Suppressor macrophage treated with lipopolysaccharide for 1 hour (primary cell): ENCODE results near the gene FMOD.

Experiments used
- DNase-seq, 3 donors: peaks; one replicate each; pipeline ENCODE4 v3.0.0-alpha.2; 2020 to 2022

Gene FMOD

DNA sequence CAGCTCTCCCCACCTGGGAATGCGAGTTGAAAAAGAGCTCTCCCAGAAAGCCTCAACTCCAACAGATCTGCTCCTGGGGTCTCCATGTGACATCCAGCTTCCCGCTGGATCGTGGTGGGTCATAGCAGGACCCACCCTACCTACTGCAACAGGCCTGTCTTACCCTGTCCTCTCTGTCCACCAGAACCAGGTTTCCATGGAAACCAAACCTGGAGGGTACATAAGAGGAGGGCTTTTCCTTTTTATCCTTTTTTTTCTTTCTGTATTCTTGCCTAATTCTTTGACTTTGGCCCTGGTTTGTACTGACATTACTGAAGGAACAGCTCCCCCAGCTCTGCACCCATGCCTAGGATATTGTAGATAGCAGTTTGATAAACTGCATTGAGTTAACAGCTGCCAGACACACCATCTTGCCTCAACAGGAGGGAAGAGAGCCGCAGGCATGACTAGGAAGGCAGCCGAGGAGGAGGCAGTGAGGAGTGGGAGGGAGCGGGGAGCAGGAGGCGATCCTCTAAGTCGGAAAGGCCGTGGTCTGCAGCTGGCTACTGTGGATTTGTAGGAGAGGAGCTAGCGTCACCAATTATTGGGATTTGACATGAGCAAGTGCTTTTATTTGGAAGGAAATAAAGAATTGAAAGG, 9.7 kb upstream of the FMOD start:
- no peak for DNase-seq

DNA sequence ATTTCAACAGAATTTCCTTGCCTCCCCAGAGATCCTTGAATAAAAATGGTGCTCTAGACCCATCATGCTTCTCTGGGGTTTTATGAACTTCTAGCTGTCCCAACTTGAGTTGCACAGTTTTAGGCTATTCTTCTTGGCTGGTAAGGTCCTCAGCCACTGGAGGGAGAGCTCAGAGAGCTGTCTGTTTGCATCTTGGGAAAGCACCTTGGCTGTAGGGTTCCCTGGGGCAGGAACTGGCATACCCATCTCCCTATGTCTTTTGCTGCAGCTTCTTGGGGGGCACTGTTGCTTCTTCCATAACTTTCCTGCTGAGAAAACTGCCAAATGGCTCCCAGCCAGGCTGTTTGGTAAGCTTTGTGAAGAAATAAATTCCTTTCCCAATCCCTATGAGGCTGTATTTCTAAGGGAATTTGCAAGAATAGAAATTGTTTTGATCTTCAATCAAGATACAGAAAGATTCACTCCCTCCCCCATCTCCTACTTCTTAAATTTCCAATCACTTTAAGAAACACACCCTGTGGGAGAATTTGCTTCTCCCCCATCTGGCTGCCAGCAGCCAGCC, 8.2 kb upstream of the FMOD start:
- DNase-seq: no peak

- DNase-seq: no peak
These were observed 3.3 kb upstream of the FMOD start for GRCh38 chr1:203354246-203354645.

DNA sequence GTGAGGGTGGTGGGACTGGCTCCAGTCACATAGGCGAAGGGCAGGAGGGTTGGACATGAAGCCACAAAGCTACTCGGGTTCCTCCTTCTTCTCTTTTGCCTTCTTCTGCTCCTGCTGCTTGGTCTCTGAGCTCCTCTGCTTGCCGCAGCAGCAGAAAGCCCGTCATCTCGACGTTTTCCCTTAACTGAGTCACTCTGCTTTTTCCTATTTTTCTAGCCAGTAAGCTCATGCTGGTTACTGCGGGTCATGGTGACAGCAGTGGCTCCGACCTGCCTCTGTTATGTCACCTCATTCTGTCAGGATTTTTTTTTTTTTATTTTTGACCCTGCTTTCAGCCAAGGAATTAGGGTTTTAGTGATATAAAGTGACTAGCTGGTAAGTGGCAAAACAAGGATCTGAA, 2.6 kb upstream of the FMOD start:
- peak in 2 of 3 donors; percentile 9 to 39 for DNase-seq

GRCh38 chr1:203349773-203350524, 973 bp downstream of the FMOD start:
- no peak for DNase-seq

- DNase-seq: no peak
These were observed 1.8 kb downstream of the FMOD start for GRCh38 chr1:203349166-203349565.

DNA sequence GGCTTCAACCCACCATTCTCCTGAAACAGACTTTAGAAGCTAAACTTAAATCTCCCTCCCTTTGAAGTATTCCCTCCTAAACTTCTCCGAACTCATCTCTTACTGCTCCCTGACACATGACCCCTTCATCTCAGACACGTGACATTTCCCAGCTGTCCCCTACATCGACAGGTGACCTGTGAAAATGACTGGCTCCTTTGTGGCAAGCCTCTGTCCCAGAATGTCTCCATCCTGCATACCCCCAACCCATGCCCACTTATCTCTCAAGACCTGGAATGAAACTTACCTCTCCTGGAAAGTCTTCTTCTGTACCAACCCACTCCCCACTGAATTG, 4.2 kb downstream of the FMOD start:
- no peak for DNase-seq

DNA sequence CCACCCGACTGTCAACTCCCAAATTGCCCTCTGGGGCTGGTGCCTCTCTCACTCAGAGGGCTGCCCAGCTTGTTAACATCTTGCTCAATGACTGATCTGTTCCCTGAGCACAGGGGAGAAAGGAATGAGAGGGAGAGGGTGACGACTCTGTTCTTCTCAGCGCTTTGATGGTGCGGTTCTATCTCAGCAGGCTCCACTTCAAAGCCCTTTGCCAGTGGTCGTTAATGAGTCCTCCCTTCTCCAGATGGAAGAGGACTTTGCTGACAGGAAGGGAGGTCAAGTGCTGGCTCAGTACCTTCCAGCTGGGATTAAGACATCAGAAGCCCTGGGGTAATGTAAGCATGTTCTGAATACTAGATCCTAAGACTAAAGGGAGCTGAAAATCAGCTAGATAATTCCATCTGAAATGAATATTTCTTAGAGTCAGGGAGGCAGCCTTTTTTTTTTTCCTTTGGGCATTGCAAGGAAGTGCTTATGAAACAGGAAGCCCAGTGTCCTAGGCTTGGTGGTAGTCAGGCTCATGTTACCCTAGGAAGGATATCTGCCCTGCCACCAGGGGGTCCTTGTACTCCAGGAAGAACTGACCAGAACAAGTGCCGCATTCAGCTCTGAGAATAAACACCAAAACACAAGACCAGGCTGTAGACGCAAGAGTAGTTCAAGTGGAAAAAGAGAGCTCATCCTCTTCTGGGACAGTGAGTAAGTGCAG, 4.7 kb downstream of the FMOD start:
- DNase-seq: peak in 2 of 3 donors; percentile 32 to 45

DNA sequence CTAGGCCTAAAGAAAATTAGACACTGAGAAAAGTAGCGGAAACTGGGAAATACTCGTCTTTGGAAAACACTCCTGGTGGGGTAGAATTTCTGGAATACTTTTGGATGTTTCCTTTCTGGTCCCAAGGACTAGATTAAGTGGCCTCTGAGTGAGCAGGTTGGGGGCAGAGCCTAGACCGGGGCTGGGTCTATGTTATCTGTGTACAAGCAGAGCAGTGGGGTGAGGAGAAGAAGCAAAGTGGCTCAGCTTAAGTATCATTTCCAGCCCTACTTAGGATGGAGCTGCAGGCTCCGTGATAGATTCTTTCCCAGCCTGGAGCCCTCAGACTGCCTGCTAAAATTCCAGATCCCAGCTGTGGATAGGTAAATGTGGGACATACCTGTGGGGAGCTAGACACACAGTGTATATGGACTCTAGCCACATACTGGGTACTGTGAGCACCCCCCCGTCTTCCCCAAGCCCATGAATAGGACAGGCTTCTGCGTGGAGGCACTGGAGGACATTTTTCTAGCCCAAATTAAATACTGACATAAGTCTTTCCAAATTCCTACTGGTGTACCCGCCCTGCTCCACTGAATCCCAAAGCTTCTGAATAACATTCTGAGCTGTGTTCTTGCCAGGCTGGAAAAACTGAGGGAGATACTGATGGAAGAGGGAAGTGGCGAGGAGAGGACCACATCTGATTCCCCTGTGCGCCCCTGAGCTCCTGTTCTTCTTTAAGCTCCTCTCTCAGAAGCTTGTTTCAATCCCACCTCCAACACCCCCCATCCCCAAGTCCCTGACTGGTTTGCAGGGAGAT, 6.8 kb downstream of the FMOD start:
- no peak for DNase-seq

GRCh38 chr1:203342192-203342940, 8.6 kb downstream of the FMOD start:
- DNase-seq: peak; percentile 55 to 70 (median 65)

- DNase-seq: peak; percentile 83 to 92 (median 88)
These were observed 10.7 kb downstream of the FMOD start for GRCh38 chr1:203340112-203340790.

DNA sequence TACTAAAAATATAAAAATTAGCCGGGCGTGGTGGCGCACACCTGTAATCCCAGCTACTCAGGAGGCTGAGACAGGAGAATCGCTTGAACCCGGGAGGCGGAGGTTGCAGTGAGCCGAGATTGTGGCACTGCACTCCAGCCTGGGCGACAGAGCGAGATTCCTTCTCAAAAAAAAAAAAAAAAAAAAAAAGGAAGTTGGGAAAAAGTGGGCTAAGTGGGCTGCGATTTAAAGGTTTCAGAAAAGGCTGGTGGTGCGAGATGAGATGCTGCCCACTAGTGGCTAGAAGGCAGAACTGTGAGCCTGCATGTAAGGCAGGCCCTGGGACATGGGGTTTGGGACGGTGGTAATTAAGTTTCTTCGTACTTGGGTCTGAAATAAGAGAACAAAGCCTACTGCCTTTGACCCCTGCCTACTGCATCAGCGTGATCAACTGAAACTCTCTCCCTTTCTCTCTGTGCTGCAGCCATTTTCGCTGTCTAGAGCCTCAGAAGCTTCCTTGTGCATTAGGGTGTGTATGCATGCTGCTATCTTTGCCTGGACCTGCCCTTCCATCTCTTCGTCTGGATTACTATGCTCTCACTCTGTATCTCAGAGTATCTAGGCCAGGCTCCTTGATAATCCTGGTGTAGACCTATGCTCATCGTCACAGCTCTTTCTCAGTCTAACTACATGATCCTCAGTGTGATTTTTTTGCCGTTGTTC, 12.4 kb downstream of the FMOD start:
- peak; percentile 79 to 87 (median 82) for DNase-seq

GRCh38 chr1:203336097-203336496, 14.8 kb downstream of the FMOD start:
- no peak for DNase-seq

DNA sequence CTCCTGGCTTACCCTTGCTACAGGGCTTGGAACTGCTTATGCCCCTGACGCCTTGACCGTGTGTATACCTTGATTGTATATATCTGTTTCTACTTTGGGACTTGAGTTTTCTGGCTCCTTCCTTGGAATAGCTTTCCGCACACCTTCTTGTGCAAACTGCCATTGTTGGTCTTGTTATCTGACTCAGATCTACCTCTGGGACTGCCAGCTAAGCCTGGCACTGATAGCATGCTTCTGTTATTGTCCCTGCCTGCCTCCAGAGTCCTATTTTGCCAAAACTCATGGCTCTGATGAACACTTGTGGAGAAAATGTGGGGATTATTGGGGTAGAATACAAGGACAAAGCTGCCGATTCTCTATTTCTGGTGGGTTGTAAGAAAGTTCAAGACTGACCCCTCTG, 15.4 kb downstream of the FMOD start:
- no peak for DNase-seq

GRCh38 chr1:203331224-203331623, 19.7 kb downstream of the FMOD start:
- no peak for DNase-seq

- DNase-seq: no peak
These were observed 22.2 kb downstream of the FMOD start for GRCh38 chr1:203328714-203329122.

GRCh38 chr1:203327684-203328457, 23.1 kb downstream of the FMOD start:
- DNase-seq: peak; percentile 70 to 74 (median 74)

DNA sequence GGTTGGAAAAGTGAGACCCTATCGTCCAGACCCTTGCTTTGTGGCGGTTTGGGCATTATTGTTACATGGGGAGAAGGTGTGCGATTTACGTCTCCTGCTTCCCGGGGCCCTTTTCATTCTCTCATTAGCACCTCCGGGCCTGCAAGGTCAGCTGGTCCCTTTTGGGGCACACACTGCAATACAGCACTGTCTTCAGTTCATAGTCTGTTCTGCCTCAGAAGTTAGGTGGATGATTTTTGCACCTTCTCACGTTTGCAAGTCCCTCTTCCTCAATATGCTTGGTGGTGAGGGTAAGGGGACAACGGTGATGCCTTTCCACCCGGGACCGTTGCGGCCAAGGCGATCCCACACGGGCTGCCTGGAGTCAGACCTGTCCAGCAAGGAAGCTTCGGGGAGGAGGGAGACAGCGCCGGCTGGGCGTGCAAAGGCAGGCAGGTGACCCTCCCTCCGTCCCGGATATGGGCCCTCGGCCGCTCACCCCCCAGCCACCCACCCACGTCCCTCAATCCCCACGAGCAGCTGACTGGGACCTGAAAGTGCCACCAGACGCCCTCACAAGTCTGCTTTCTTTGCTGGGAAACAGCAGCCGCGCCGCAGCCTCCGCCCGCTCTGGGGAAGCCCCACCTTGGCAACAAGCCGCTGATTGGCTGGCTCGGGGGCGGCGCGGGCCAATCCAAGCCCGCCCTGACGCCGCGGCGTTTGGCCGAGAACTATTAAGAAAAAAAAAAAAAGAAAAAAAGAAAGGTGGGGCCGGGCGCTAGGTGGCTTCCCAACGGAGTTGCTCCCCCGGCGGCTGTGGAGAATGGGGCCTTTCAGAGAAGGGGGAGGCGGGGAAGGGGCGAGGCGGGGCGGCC, 23.9 kb downstream of the FMOD start:
- peak; percentile 92 to 96 (median 96) for DNase-seq
